A673 (cell line): ENCODE results near the gene NRF1. TPM values are rescaled to one million over a fixed set of nuclear protein-coding genes. Genes with fewer than 3 reads are reported as not detected.

Experiments used
- BruUV-seq: library from RNA; stranded (reverse); fragments of 400-500 nt; replicated peaks from 2 replicates; lab custom pipeline; 2021; lab: Mats Ljungman, UMichigan
- CTCF ChIA-PET: fragments of 300-600 bp; sonication (Branson Sonifier 250); formaldehyde crosslinking; loops from one replicate; lab custom pipeline; 2022; ENCODE audit warnings: antibody characterized with exemption; lab: Charles Lee
- POLR2A ChIA-PET: fragments of 300-600 bp; sonication (Branson Sonifier 250); formaldehyde crosslinking; loops from one replicate; lab custom pipeline; 2022; ENCODE audit warnings: antibody characterized with exemption; ENCODE audit not compliant: low non-redundant PET; lab: Charles Lee
- DNase-seq: peaks from one replicate; pipeline ENCODE4 v3.0.0-alpha.2; 2015; ENCODE audit warnings: low spot score
- H3K27ac ChIP-seq: fragments of 200-600 bp; sonication (generic); 2 replicates; pipeline ENCODE4 v1.5.1; 2016; ENCODE audit warnings: mixed run types, low read depth, mild to moderate bottlenecking, mixed read lengths, antibody characterized with exemption, low read length; ENCODE audit not compliant: poor library complexity, severe bottlenecking
- H3K27me3 ChIP-seq: fragments of 200-600 bp; sonication (generic); replicated peaks from 2 replicates; pipeline ENCODE4 v1.6.1; 2017; ENCODE audit warnings: mixed run types, low read depth, mild to moderate bottlenecking, mixed read lengths, antibody characterized with exemption, low read length; ENCODE audit not compliant: insufficient read depth, poor library complexity
- H3K36me3 ChIP-seq: fragments of 200-600 bp; sonication (generic); 2 replicates; pipeline ENCODE4 v1.6.1; 2016; ENCODE audit warnings: mixed run types, mild to moderate bottlenecking, mixed read lengths, antibody characterized with exemption, low read length; ENCODE audit not compliant: insufficient read depth, poor library complexity, severe bottlenecking
- H3K4me1 ChIP-seq: fragments of 200-600 bp; sonication (generic); 2 replicates; pipeline ENCODE4 v1.6.1; 2017; ENCODE audit warnings: mixed run types, mild to moderate bottlenecking, mixed read lengths, antibody characterized with exemption, low read length; ENCODE audit not compliant: insufficient read depth, poor library complexity, severe bottlenecking
- H3K4me3 ChIP-seq: fragments of 200-600 bp; sonication (generic); 2 replicates; pipeline ENCODE4 v1.5.1; 2016; ENCODE audit warnings: low read depth, mixed run types, mild to moderate bottlenecking, mixed read lengths, low read length; ENCODE audit not compliant: poor library complexity, severe bottlenecking
- H3K9me3 ChIP-seq: fragments of 200-600 bp; sonication (generic); 2 replicates; pipeline ENCODE4 v1.6.1; 2016; ENCODE audit warnings: mixed run types, low read depth, mild to moderate bottlenecking, mixed read lengths, antibody characterized with exemption, low read length; ENCODE audit not compliant: poor library complexity, severe bottlenecking
- CTCF ChIP-seq: fragments of 300-800, 200-600 bp; sonication (generic); conservative IDR thresholded peaks from 2 replicates; pipeline ENCODE4 v1.5.1; 2017; ENCODE audit warnings: low read depth, mild to moderate bottlenecking, antibody characterized with exemption, low read length, moderate library complexity, mixed read lengths
- EZH2 ChIP-seq: fragments of 200-600 bp; sonication (generic); IDR thresholded peaks from 2 replicates; pipeline ENCODE4 v1.6.1; 2017; ENCODE audit warnings: borderline replicate concordance, low read depth, mild to moderate bottlenecking, mixed read lengths, antibody characterized with exemption, low read length; ENCODE audit not compliant: poor library complexity, severe bottlenecking
- intact Hi-C: fragments of 100-400 bp; cut with micrococcal nuclease; formaldehyde crosslinking; loops from one replicate; pipeline ENCODE4 v1.10.0; 2022; ENCODE audit not compliant: unreplicated experiment
- total RNA-seq: library from RNA; stranded (reverse); gene quantifications from 2 replicates; pipeline ENCODE4 v1.2.3, GENCODE V29; 2021

The NRF1 gene
- total RNA-seq, 1 experiment from 2014 or later: 30.2 TPM

- no peaks in the 10 kb centered on the region for H3K9me3 ChIP-seq
- ChIA-PET POLR2A (no interaction called here), CTCF (no interaction called here)
- intact Hi-C loops: no loop called here
- DNase-seq: no peak
- H3K27me3 ChIP-seq: no peaks in the 10 kb centered on the region
- TF ChIP-seq CTCF: no peak
- TF ChIP-seq EZH2: no peak
- BruUV-seq: no TSS peak
- no peak overlapping the region for H3K4me3 ChIP-seq
- no peaks in the 10 kb centered on the region for H3K4me1 ChIP-seq
- no peaks in the 10 kb centered on the region for H3K36me3 ChIP-seq
- H3K27ac ChIP-seq: no peak overlapping the region
Measured at GRCh38 chr7:129572205-129572604, 39.3 kb upstream of the NRF1 start.

DNA sequence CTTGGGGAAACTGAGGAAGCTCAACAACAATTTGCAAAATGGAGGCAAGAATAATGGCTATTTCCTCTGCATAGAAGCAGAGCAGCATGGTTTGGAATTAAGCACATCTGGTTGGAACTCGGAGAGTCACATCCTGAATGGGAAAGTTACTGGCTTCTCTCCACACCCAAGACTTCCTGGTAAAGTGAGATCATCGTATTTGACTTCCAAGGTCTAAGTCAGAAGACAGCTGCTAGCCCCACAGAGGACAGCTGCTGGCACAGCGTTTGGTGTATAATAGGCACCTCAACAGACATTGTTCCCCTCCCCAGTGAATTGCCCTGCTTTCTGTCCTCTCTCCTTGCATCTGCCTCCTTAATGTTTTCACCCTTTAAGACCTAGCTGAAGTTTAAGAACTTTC is 37.0 kb upstream of the NRF1 start:
- ChIA-PET POLR2A (no interaction called here), CTCF (no interaction called here)
- Histone ChIP-seq H3K27me3 (no peaks in the 10 kb centered on the region), H3K4me3 (no peak overlapping the region), H3K36me3 (no peaks in the 10 kb centered on the region), H3K9me3 (peaks cover 9% of the 10 kb centered on the region), H3K4me1 (no peaks in the 10 kb centered on the region), H3K27ac (no peak overlapping the region)
- no peak for DNase-seq
- BruUV-seq: no TSS peak
- no peak for TF ChIP-seq CTCF
- no peak for TF ChIP-seq EZH2
- intact Hi-C loops: no loop called here

- CTCF ChIA-PET: no interaction called here
- no peak overlapping the region for H3K27ac ChIP-seq
- H3K27me3 ChIP-seq: no peaks in the 10 kb centered on the region
- no peaks in the 10 kb centered on the region for H3K36me3 ChIP-seq
- H3K9me3 ChIP-seq: peaks cover 9% of the 10 kb centered on the region
- DNase-seq: no peak
- TF ChIP-seq CTCF (no peak), EZH2 (no peak)
- no peaks in the 10 kb centered on the region for H3K4me1 ChIP-seq
- intact Hi-C loops: no loop called here
- POLR2A ChIA-PET: no interaction called here
- no TSS peak for BruUV-seq
- H3K4me3 ChIP-seq: no peak overlapping the region
Measured at GRCh38 chr7:129575699-129576098, 35.8 kb upstream of the NRF1 start.
